HEK293 (cell line): Measurements from ENCODE around the gene SIM2.

Experiments
- CTCF ChIA-PET: fragments of 350-600 bp; formaldehyde crosslinking; extraction: SDS; loops from one replicate; lab custom pipeline; 2021; ENCODE audit warnings: antibody characterized with exemption; lab: Yijun Ruan, JAX
- POLR2A ChIA-PET: fragments of 300-600 bp; formaldehyde crosslinking; extraction: SDS; loops from one replicate; lab custom pipeline; 2020; ENCODE audit warnings: antibody characterized with exemption, inconsistent platforms; lab: Yijun Ruan, JAX
- H3K27ac ChIP-seq: fragments of 200-500 bp; sonication (Bioruptor generic); 2 replicates; pipeline ENCODE4 v1.5.1; 2014; ENCODE audit warnings: low read depth, low read length, control low read depth, inconsistent platforms; ENCODE audit errors: extremely low read depth
- H3K36me3 ChIP-seq, 2 experiments: fragments of 200-500 bp in 1 of 2; sonication (Bioruptor generic) in 1 of 2; 1 replicate in 1 of 2; 2 replicates in 1 of 2; pipeline ENCODE4 v1.5.1; 2014 to 2017; ENCODE audit warnings: inconsistent platforms in 2 of 2, low read length in 2 of 2; ENCODE audit not compliant: control insufficient read depth in 2 of 2, insufficient read depth in 1 of 2
- H3K4me1 ChIP-seq: fragments of 200-500 bp; sonication (Bioruptor generic); 2 replicates; pipeline ENCODE4 v1.5.1; 2014; ENCODE audit warnings: mild to moderate bottlenecking, low read length, inconsistent platforms; ENCODE audit not compliant: control insufficient read depth, insufficient read depth
- H3K4me3 ChIP-seq: 2 replicates; pipeline ENCODE4 v1.5.1; 2011; ENCODE audit warnings: low read depth, mild to moderate bottlenecking, control low read depth, low read length, moderate library complexity
- H3K9me3 ChIP-seq: fragments of 200-500 bp; sonication (Bioruptor generic); 2 replicates; pipeline ENCODE4 v1.5.1; 2014; ENCODE audit warnings: low read depth, low read length, inconsistent platforms; ENCODE audit not compliant: control insufficient read depth, insufficient read depth
- CTCF ChIP-seq: fragments of 450-650 bp; formaldehyde crosslinking; IDR thresholded peaks from 2 replicates; pipeline ENCODE4 v1.5.1; 2016; ENCODE audit warnings: missing biosample characterization, missing genetic modification characterization
- INSM2 ChIP-seq: fragments of 450-650 bp; formaldehyde crosslinking; IDR thresholded peaks from 2 replicates; pipeline ENCODE4 v1.5.1; 2016; ENCODE audit warnings: missing biosample characterization, missing genetic modification characterization
- YY1 ChIP-seq: fragments of 450-650 bp; formaldehyde crosslinking; IDR thresholded peaks from 2 replicates; pipeline ENCODE4 v1.5.1; 2018; ENCODE audit warnings: missing biosample characterization, missing genetic modification characterization
- YY2 ChIP-seq: fragments of 450-650 bp; formaldehyde crosslinking; IDR thresholded peaks from 2 replicates; pipeline ENCODE4 v1.5.1; 2016; ENCODE audit warnings: missing biosample characterization, missing genetic modification characterization
- ZBTB11 ChIP-seq: fragments of 450-650 bp; formaldehyde crosslinking; conservative IDR thresholded peaks from 2 replicates; pipeline ENCODE4 v1.5.1; 2016; ENCODE audit warnings: low read depth, missing biosample characterization, missing genetic modification characterization
- ZBTB20 ChIP-seq: fragments of 450-650 bp; formaldehyde crosslinking; IDR thresholded peaks from 2 replicates; pipeline ENCODE4 v1.5.1; 2016; ENCODE audit warnings: missing biosample characterization, missing genetic modification characterization
- ZBTB26 ChIP-seq: fragments of 450-650 bp; formaldehyde crosslinking; optimal IDR thresholded peaks from 2 replicates; pipeline ENCODE3; 2016; ENCODE audit warnings: missing biosample characterization, mild to moderate bottlenecking, missing genetic modification characterization
- ZFHX2 ChIP-seq: fragments of 450-650 bp; formaldehyde crosslinking; conservative IDR thresholded peaks from 2 replicates; pipeline ENCODE4 v1.5.1; 2016; ENCODE audit warnings: missing biosample characterization, missing genetic modification characterization
- ZFP69B ChIP-seq: fragments of 450-650 bp; formaldehyde crosslinking; IDR thresholded peaks from 2 replicates; pipeline ENCODE4 v1.5.1; 2016; ENCODE audit warnings: missing biosample characterization, missing genetic modification characterization
- ZNF169 ChIP-seq: fragments of 450-650 bp; formaldehyde crosslinking; IDR thresholded peaks from 2 replicates; pipeline ENCODE4 v1.5.1; 2016; ENCODE audit warnings: missing biosample characterization, missing genetic modification characterization
- ZNF311 ChIP-seq: fragments of 450-650 bp; formaldehyde crosslinking; IDR thresholded peaks from 2 replicates; pipeline ENCODE4 v1.5.1; 2017; ENCODE audit warnings: missing biosample characterization, missing genetic modification characterization, borderline replicate concordance
- ZNF335 ChIP-seq: fragments of 450-650 bp; formaldehyde crosslinking; conservative IDR thresholded peaks from 2 replicates; pipeline ENCODE4 v1.5.1; 2016; ENCODE audit warnings: missing biosample characterization, missing genetic modification characterization
- ZNF398 ChIP-seq: fragments of 450-650 bp; formaldehyde crosslinking; IDR thresholded peaks from 2 replicates; pipeline ENCODE4 v1.5.1; 2017; ENCODE audit warnings: missing biosample characterization, missing genetic modification characterization
- ZNF513 ChIP-seq: fragments of 450-650 bp; IDR thresholded peaks from 2 replicates; pipeline ENCODE4 v1.5.1; 2018; ENCODE audit warnings: missing biosample characterization, missing genetic modification characterization
- ZNF626 ChIP-seq: fragments of 450-650 bp; sonication (Bioruptor Pico); formaldehyde crosslinking; IDR thresholded peaks from 2 replicates; pipeline ENCODE4 v1.5.1; 2018; ENCODE audit warnings: missing biosample characterization, missing genetic modification characterization, inconsistent platforms
- ZNF639 ChIP-seq: fragments of 450-650 bp; formaldehyde crosslinking; IDR thresholded peaks from 2 replicates; pipeline ENCODE4 v1.5.1; 2016; ENCODE audit warnings: missing biosample characterization, missing genetic modification characterization
- ZNF777 ChIP-seq: fragments of 450-650 bp; formaldehyde crosslinking; IDR thresholded peaks from 2 replicates; pipeline ENCODE4 v1.5.1; 2017; ENCODE audit warnings: missing biosample characterization, missing genetic modification characterization, borderline replicate concordance
- ZNF785 ChIP-seq: fragments of 450-650 bp; formaldehyde crosslinking; IDR thresholded peaks from 2 replicates; pipeline ENCODE4 v1.5.1; 2016; ENCODE audit warnings: missing biosample characterization, missing genetic modification characterization
- ZSCAN5A ChIP-seq: fragments of 450-650 bp; formaldehyde crosslinking; IDR thresholded peaks from 2 replicates; pipeline ENCODE4 v1.5.1; 2016; ENCODE audit warnings: missing biosample characterization, missing genetic modification characterization

The SIM2 gene

GRCh38 chr21:36699546-36700294 lies 805 bp downstream of the SIM2 start (continued):
- TF ChIP-seq ZBTB11 (tag by site-specific recombination): 0 out of 2 replicates have a peak, but pooled peaks have one; percentile 17
- no peak for TF ChIP-seq ZNF335 (tag by site-specific recombination)
- no peak for TF ChIP-seq ZNF785 (tag by site-specific recombination)
- TF ChIP-seq ZSCAN5A: no peak
- TF ChIP-seq ZBTB26 (tag by site-specific recombination): peak; percentile 52
- TF ChIP-seq YY2 (tag by site-specific recombination): peak; percentile 71; the same call in 1 of the 2 replicates
- no peak for TF ChIP-seq ZNF626 (tag by site-specific recombination)
- TF ChIP-seq ZNF777 (tag by site-specific recombination): peak; percentile 73; the same call in 1 of the 2 replicates
- TF ChIP-seq ZNF513 (tag by site-specific recombination): no peak
- no peak for TF ChIP-seq CTCF (tag by site-specific recombination)
- peak; percentile 88 for TF ChIP-seq YY1 (tag by site-specific recombination)
- peak; percentile 30 for TF ChIP-seq ZBTB20
- TF ChIP-seq ZFP69B (tag by site-specific recombination): no peak

- Histone ChIP-seq H3K27ac (peak overlapping the region; percentile 91), H3K36me3 (no peaks in the 10 kb centered on the region), H3K9me3 (no peaks in the 10 kb centered on the region), H3K4me1 (peaks cover 4% of the 10 kb centered on the region; the same call in 1 of the 2 replicates), H3K4me3 (peak overlapping the region; percentile 73)
- POLR2A ChIA-PET: interaction anchor here (0.6 to 1.6 kb wide), 3 partner anchors 9 to 381 kb away, joined by 3 to 5 read pairs (median 3); partner anchors contain the start of gene MORC3
- CTCF ChIA-PET: interaction anchor here (0.5 to 2.9 kb wide), 10 partner anchors 35 to 278 kb away, joined by 3 to 12 read pairs (median 3); no protein-coding TSS in a partner anchor
- TF ChIP-seq ZNF639 (tag by site-specific recombination) (peak; percentile 91), ZFHX2 (peak; percentile 88), ZNF311 (tag by site-specific recombination) (peak; percentile 11; the same call in 1 of the 2 replicates), ZNF398 (peak; percentile 31; the same call in 1 of the 2 replicates), ZNF169 (0 out of 2 replicates have a peak, but pooled peaks have one; percentile 16), INSM2 (tag by site-specific recombination) (no peak; the same call in 1 of the 2 replicates)
These were observed 1.5 kb downstream of the SIM2 start for GRCh38 chr21:36700295-36700970.
